HCT116 (cell line): ENCODE results near the gene CDKL1. TPM values are rescaled to one million over a fixed set of nuclear protein-coding genes. Genes with fewer than 3 reads are reported as not detected.

Experiments used
- ATAC-seq: fragments of 200-7000 bp; cut with Tn5 transposase; 2 replicates; pipeline ENCODE4 v1.9.1; 2020; ENCODE audit warnings: mild to moderate bottlenecking, moderate library complexity
- BruUV-seq: library from RNA; stranded (reverse); fragments of 400-500 nt; replicated peaks from 2 replicates; lab custom pipeline; 2021; lab: Mats Ljungman, UMichigan
- CTCF ChIA-PET: fragments of 300-600 bp; sonication (Branson Sonifier 250); formaldehyde crosslinking; loops from one replicate; lab custom pipeline; 2021; ENCODE audit warnings: antibody characterized with exemption; lab: Charles Lee
- POLR2A ChIA-PET: fragments of 300-600, 350-600 bp; sonication (Branson Sonifier 250); formaldehyde crosslinking; loops from one replicate; lab custom pipeline; 2021; ENCODE audit warnings: antibody characterized with exemption; lab: Charles Lee
- RAD21 ChIA-PET, 2 experiments: fragments of 300-600 bp; sonication (Branson Sonifier 250); formaldehyde crosslinking; loops; one replicate each; lab custom pipeline; 2023; ENCODE audit warnings: low total read pairs in 2 of 2; ENCODE audit not compliant: uncharacterized antibody in 2 of 2, unreplicated experiment in 2 of 2, low non-redundant PET in 1 of 2; lab: Charles Lee
- DNase-seq: peaks from one replicate; pipeline ENCODE4 v3.0.0-alpha.2; 2010; ENCODE audit warnings: low read depth, low spot score
- H2AFZ ChIP-seq: fragments of 200-600 bp; shearing (Covaris generic), sonication (generic); 2 replicates; pipeline ENCODE4 v1.6.1; 2017; ENCODE audit warnings: low read depth, mixed run types, mixed read lengths, antibody characterized with exemption, low read length; ENCODE audit not compliant: poor library complexity, severe bottlenecking
- H3K27ac ChIP-seq: 2 replicates; pipeline ENCODE4 v1.5.1; 2012; ENCODE audit warnings: low read depth, low read length
- H3K27me3 ChIP-seq: fragments of 200-600 bp; sonication (generic); 2 replicates; pipeline ENCODE4 v1.6.1; 2016; ENCODE audit warnings: mixed run types, low read length, mixed read lengths; ENCODE audit not compliant: insufficient read depth
- H3K36me3 ChIP-seq, 2 experiments: fragments of 200-500 bp in 1 of 2; fragments of 200-600 bp in 1 of 2; sonication (Bioruptor generic) in 1 of 2; sonication (generic) in 1 of 2; 2 replicates each; pipeline versions ENCODE4 v1.5.1 to v1.6.1; 2014 to 2016; ENCODE audit warnings: low read length in 2 of 2, inconsistent platforms in 1 of 2, mixed read lengths in 1 of 2, mixed run types in 1 of 2; ENCODE audit not compliant: insufficient read depth in 2 of 2, control insufficient read depth in 1 of 2
- H3K4me1 ChIP-seq, 2 experiments: fragments of 200-600 bp in 1 of 2; sonication (generic) in 1 of 2; 2 replicates each; pipeline versions ENCODE4 v1.5.1 to v1.6.1; 2012 to 2017; ENCODE audit warnings: low read length in 2 of 2, inconsistent platforms in 1 of 2, mild to moderate bottlenecking in 1 of 2, mixed read lengths in 1 of 2, mixed run types in 1 of 2, moderate library complexity in 1 of 2; ENCODE audit not compliant: insufficient read depth in 2 of 2, control insufficient read depth in 1 of 2
- H3K4me2 ChIP-seq: fragments of 200-600 bp; sonication (generic); 2 replicates; pipeline ENCODE4 v1.6.1; 2017; ENCODE audit warnings: mixed run types, low read length, mixed read lengths
- H3K4me3 ChIP-seq, 2 experiments: fragments of 200-600 bp in 1 of 2; sonication (generic) in 1 of 2; replicated peaks in 1 of 2; 2 replicates each; pipeline ENCODE4 v1.5.1; 2011 to 2016; ENCODE audit warnings: low read length in 2 of 2, control low read depth in 1 of 2, low read depth in 1 of 2, mild to moderate bottlenecking in 1 of 2, mixed read lengths in 1 of 2, mixed run types in 1 of 2
- H3K79me2 ChIP-seq: fragments of 200-600 bp; sonication (generic); 2 replicates; pipeline ENCODE4 v1.6.1; 2017; ENCODE audit warnings: mild to moderate bottlenecking, mixed run types, low read length, moderate library complexity, mixed read lengths; ENCODE audit not compliant: insufficient read depth
- H3K9ac ChIP-seq: fragments of 200-600 bp; sonication (generic); 2 replicates; pipeline ENCODE4 v1.6.1; 2016; ENCODE audit warnings: low read length, mixed read lengths
- H3K9me2 ChIP-seq: fragments of 200-600 bp; sonication (generic), shearing (Covaris generic); 2 replicates; pipeline ENCODE4 v1.6.1; 2017; ENCODE audit warnings: mixed run types, mild to moderate bottlenecking, moderate library complexity; ENCODE audit not compliant: insufficient read depth
- H3K9me3 ChIP-seq, 2 experiments: fragments of 200-500 bp in 1 of 2; fragments of 200-600 bp in 1 of 2; sonication (Bioruptor generic) in 1 of 2; sonication (generic) in 1 of 2; 2 replicates each; pipeline ENCODE4 v1.6.1; 2014 to 2017; ENCODE audit warnings: low read length in 2 of 2, mixed read lengths in 2 of 2, inconsistent platforms in 1 of 2, low read depth in 1 of 2, mild to moderate bottlenecking in 1 of 2, mixed run types in 1 of 2, moderate library complexity in 1 of 2; ENCODE audit not compliant: control insufficient read depth in 1 of 2, insufficient read depth in 1 of 2
- H4K20me1 ChIP-seq: fragments of 200-600 bp; sonication (generic), shearing (Covaris generic); 2 replicates; pipeline ENCODE4 v1.6.1; 2017; ENCODE audit warnings: mixed run types, mild to moderate bottlenecking, moderate library complexity; ENCODE audit not compliant: insufficient read depth
- CBX3 ChIP-seq: IDR thresholded peaks from 2 replicates; pipeline ENCODE4 v1.6.1; 2012; ENCODE audit warnings: low read depth
- CEBPB ChIP-seq: IDR thresholded peaks from 2 replicates; pipeline ENCODE4 v1.6.1; 2012; ENCODE audit warnings: low read depth
- ELF1 ChIP-seq: IDR thresholded peaks from 2 replicates; pipeline ENCODE4 v1.6.1; 2012; ENCODE audit warnings: low read depth, borderline replicate concordance
- EZH2phosphoT487 ChIP-seq: fragments of 200-600 bp; IDR thresholded peaks from 2 replicates; pipeline ENCODE4 v1.6.1; 2018; ENCODE audit warnings: antibody characterized with exemption, borderline replicate concordance
- FOSL1 ChIP-seq: IDR thresholded peaks from 2 replicates; pipeline ENCODE4 v1.6.1; 2012; ENCODE audit warnings: low read depth
- JUND ChIP-seq: IDR thresholded peaks from 2 replicates; pipeline ENCODE4 v1.6.1; 2012
- RAD21 ChIP-seq: IDR thresholded peaks from 2 replicates; pipeline ENCODE4 v1.6.1; 2012; ENCODE audit warnings: low read depth, mild to moderate bottlenecking
- SP1 ChIP-seq: IDR thresholded peaks from 2 replicates; pipeline ENCODE4 v1.6.1; 2012; ENCODE audit warnings: low read depth
- SRF ChIP-seq: IDR thresholded peaks from 2 replicates; pipeline ENCODE4 v1.6.1; 2012; ENCODE audit warnings: low read depth
- YY1 ChIP-seq: IDR thresholded peaks from 2 replicates; pipeline ENCODE4 v1.6.1; 2011; ENCODE audit warnings: low read length, low read depth, moderate library complexity, mild to moderate bottlenecking; ENCODE audit not compliant: insufficient replicate concordance; ENCODE audit errors: extremely low read depth
- ZFX ChIP-seq: fragments of 450-650 bp; IDR thresholded peaks from 2 replicates; pipeline ENCODE4 v1.6.1; 2017
- intact Hi-C: fragments of 100-400 bp; cut with micrococcal nuclease; formaldehyde crosslinking; loops from 2 replicates; pipeline ENCODE4 v1.10.0; 2022
- total RNA-seq: library from RNA; stranded (reverse); gene quantifications from one replicate; pipeline ENCODE4 v1.2.1, GENCODE V29; 2021; ENCODE audit not compliant: unreplicated experiment
- TF ChIP-seq, protein P1 (sequence below): IDR thresholded peaks from 2 replicates; pipeline ENCODE4 v1.6.1; 2011; ENCODE audit warnings: mild to moderate bottlenecking, low read length, moderate library complexity; ENCODE audit not compliant: insufficient replicate concordance; ENCODE audit errors: extremely low read depth
- TF ChIP-seq, protein P2 (sequence below): IDR thresholded peaks from 2 replicates; pipeline ENCODE4 v1.6.1; 2012; ENCODE audit warnings: low read depth
- TF ChIP-seq, protein P3 (sequence below): IDR thresholded peaks from 2 replicates; pipeline ENCODE4 v1.6.1; 2012

Gene CDKL1
- total RNA-seq, 1 experiment from 2014 or later: 7.1 TPM

GRCh38 chr14:50350975-50351374 is 45.7 kb downstream of the CDKL1 start:
- DNase-seq (no peak), ATAC-seq (no peak)
- Histone ChIP-seq H3K4me3 (no peak overlapping the region), H3K4me1 (peaks cover 0 to 10% of the 10 kb centered on the region in 2 experiments; a peak in 2 of 4 replicates), H3K4me2 (no peak overlapping the region), H2AFZ (no peak overlapping the region), H3K9me2 (no peaks in the 10 kb centered on the region), H3K79me2 (no peaks in the 10 kb centered on the region), H4K20me1 (no peaks in the 10 kb centered on the region), H3K9ac (no peak overlapping the region), H3K27ac (no peak overlapping the region), H3K27me3 (no peaks in the 10 kb centered on the region), H3K36me3 (no peaks in the 10 kb centered on the region), H3K9me3 (no peaks in the 10 kb centered on the region)
- intact Hi-C loops: no loop called here
- TF ChIP-seq, protein P1, sequence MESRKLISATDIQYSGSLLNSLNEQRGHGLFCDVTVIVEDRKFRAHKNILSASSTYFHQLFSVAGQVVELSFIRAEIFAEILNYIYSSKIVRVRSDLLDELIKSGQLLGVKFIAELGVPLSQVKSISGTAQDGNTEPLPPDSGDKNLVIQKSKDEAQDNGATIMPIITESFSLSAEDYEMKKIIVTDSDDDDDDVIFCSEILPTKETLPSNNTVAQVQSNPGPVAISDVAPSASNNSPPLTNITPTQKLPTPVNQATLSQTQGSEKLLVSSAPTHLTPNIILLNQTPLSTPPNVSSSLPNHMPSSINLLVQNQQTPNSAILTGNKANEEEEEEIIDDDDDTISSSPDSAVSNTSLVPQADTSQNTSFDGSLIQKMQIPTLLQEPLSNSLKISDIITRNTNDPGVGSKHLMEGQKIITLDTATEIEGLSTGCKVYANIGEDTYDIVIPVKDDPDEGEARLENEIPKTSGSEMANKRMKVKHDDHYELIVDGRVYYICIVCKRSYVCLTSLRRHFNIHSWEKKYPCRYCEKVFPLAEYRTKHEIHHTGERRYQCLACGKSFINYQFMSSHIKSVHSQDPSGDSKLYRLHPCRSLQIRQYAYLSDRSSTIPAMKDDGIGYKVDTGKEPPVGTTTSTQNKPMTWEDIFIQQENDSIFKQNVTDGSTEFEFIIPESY: no peak
- TF ChIP-seq ELF1 (no peak), FOSL1 (no peak), EZH2phosphoT487 (no peak), SRF (no peak), SP1 (no peak), YY1 (no peak), CEBPB (no peak), ZFX (no peak), CBX3 (no peak), JUND (no peak), RAD21 (no peak)
- TF ChIP-seq, protein P2, sequence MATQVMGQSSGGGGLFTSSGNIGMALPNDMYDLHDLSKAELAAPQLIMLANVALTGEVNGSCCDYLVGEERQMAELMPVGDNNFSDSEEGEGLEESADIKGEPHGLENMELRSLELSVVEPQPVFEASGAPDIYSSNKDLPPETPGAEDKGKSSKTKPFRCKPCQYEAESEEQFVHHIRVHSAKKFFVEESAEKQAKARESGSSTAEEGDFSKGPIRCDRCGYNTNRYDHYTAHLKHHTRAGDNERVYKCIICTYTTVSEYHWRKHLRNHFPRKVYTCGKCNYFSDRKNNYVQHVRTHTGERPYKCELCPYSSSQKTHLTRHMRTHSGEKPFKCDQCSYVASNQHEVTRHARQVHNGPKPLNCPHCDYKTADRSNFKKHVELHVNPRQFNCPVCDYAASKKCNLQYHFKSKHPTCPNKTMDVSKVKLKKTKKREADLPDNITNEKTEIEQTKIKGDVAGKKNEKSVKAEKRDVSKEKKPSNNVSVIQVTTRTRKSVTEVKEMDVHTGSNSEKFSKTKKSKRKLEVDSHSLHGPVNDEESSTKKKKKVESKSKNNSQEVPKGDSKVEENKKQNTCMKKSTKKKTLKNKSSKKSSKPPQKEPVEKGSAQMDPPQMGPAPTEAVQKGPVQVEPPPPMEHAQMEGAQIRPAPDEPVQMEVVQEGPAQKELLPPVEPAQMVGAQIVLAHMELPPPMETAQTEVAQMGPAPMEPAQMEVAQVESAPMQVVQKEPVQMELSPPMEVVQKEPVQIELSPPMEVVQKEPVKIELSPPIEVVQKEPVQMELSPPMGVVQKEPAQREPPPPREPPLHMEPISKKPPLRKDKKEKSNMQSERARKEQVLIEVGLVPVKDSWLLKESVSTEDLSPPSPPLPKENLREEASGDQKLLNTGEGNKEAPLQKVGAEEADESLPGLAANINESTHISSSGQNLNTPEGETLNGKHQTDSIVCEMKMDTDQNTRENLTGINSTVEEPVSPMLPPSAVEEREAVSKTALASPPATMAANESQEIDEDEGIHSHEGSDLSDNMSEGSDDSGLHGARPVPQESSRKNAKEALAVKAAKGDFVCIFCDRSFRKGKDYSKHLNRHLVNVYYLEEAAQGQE: no peak
- TF ChIP-seq, protein P3, sequence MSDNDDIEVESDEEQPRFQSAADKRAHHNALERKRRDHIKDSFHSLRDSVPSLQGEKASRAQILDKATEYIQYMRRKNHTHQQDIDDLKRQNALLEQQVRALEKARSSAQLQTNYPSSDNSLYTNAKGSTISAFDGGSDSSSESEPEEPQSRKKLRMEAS: no peak
- RAD21 ChIA-PET: no interaction called here
- CTCF ChIA-PET: no interaction called here
- no TSS peak for BruUV-seq
- POLR2A ChIA-PET: no interaction called here
